HCT116 (cell line): ENCODE results near the gene AGAP1. TPM values are rescaled to one million over a fixed set of nuclear protein-coding genes. Genes with fewer than 3 reads are reported as not detected.

Experiments used
- ATAC-seq: fragments of 200-7000 bp; cut with Tn5 transposase; 2 replicates; pipeline ENCODE4 v1.9.1; 2020; ENCODE audit warnings: mild to moderate bottlenecking, moderate library complexity
- BruUV-seq: library from RNA; stranded (reverse); fragments of 400-500 nt; replicated peaks from 2 replicates; lab custom pipeline; 2021; lab: Mats Ljungman, UMichigan
- CTCF ChIA-PET: fragments of 300-600 bp; sonication (Branson Sonifier 250); formaldehyde crosslinking; loops from one replicate; lab custom pipeline; 2021; ENCODE audit warnings: antibody characterized with exemption; lab: Charles Lee
- POLR2A ChIA-PET: fragments of 300-600, 350-600 bp; sonication (Branson Sonifier 250); formaldehyde crosslinking; loops from one replicate; lab custom pipeline; 2021; ENCODE audit warnings: antibody characterized with exemption; lab: Charles Lee
- RAD21 ChIA-PET, 2 experiments: fragments of 300-600 bp; sonication (Branson Sonifier 250); formaldehyde crosslinking; loops; one replicate each; lab custom pipeline; 2023; ENCODE audit warnings: low total read pairs in 2 of 2; ENCODE audit not compliant: uncharacterized antibody in 2 of 2, unreplicated experiment in 2 of 2, low non-redundant PET in 1 of 2; lab: Charles Lee
- DNase-seq: peaks from one replicate; pipeline ENCODE4 v3.0.0-alpha.2; 2010; ENCODE audit warnings: low read depth, low spot score
- H2AFZ ChIP-seq: fragments of 200-600 bp; shearing (Covaris generic), sonication (generic); 2 replicates; pipeline ENCODE4 v1.6.1; 2017; ENCODE audit warnings: low read depth, mixed run types, mixed read lengths, antibody characterized with exemption, low read length; ENCODE audit not compliant: poor library complexity, severe bottlenecking
- H3K27ac ChIP-seq: 2 replicates; pipeline ENCODE4 v1.5.1; 2012; ENCODE audit warnings: low read depth, low read length
- H3K27me3 ChIP-seq: fragments of 200-600 bp; sonication (generic); 2 replicates; pipeline ENCODE4 v1.6.1; 2016; ENCODE audit warnings: mixed run types, low read length, mixed read lengths; ENCODE audit not compliant: insufficient read depth
- H3K36me3 ChIP-seq, 2 experiments: fragments of 200-500 bp in 1 of 2; fragments of 200-600 bp in 1 of 2; sonication (Bioruptor generic) in 1 of 2; sonication (generic) in 1 of 2; 2 replicates each; pipeline versions ENCODE4 v1.5.1 to v1.6.1; 2014 to 2016; ENCODE audit warnings: low read length in 2 of 2, inconsistent platforms in 1 of 2, mixed read lengths in 1 of 2, mixed run types in 1 of 2; ENCODE audit not compliant: insufficient read depth in 2 of 2, control insufficient read depth in 1 of 2
- H3K4me1 ChIP-seq, 2 experiments: fragments of 200-600 bp in 1 of 2; sonication (generic) in 1 of 2; 2 replicates each; pipeline versions ENCODE4 v1.5.1 to v1.6.1; 2012 to 2017; ENCODE audit warnings: low read length in 2 of 2, inconsistent platforms in 1 of 2, mild to moderate bottlenecking in 1 of 2, mixed read lengths in 1 of 2, mixed run types in 1 of 2, moderate library complexity in 1 of 2; ENCODE audit not compliant: insufficient read depth in 2 of 2, control insufficient read depth in 1 of 2
- H3K4me2 ChIP-seq: fragments of 200-600 bp; sonication (generic); 2 replicates; pipeline ENCODE4 v1.6.1; 2017; ENCODE audit warnings: mixed run types, low read length, mixed read lengths
- H3K4me3 ChIP-seq, 2 experiments: fragments of 200-600 bp in 1 of 2; sonication (generic) in 1 of 2; replicated peaks in 1 of 2; 2 replicates each; pipeline ENCODE4 v1.5.1; 2011 to 2016; ENCODE audit warnings: low read length in 2 of 2, control low read depth in 1 of 2, low read depth in 1 of 2, mild to moderate bottlenecking in 1 of 2, mixed read lengths in 1 of 2, mixed run types in 1 of 2
- H3K79me2 ChIP-seq: fragments of 200-600 bp; sonication (generic); 2 replicates; pipeline ENCODE4 v1.6.1; 2017; ENCODE audit warnings: mild to moderate bottlenecking, mixed run types, low read length, moderate library complexity, mixed read lengths; ENCODE audit not compliant: insufficient read depth
- H3K9ac ChIP-seq: fragments of 200-600 bp; sonication (generic); 2 replicates; pipeline ENCODE4 v1.6.1; 2016; ENCODE audit warnings: low read length, mixed read lengths
- H3K9me2 ChIP-seq: fragments of 200-600 bp; sonication (generic), shearing (Covaris generic); 2 replicates; pipeline ENCODE4 v1.6.1; 2017; ENCODE audit warnings: mixed run types, mild to moderate bottlenecking, moderate library complexity; ENCODE audit not compliant: insufficient read depth
- H3K9me3 ChIP-seq, 2 experiments: fragments of 200-500 bp in 1 of 2; fragments of 200-600 bp in 1 of 2; sonication (Bioruptor generic) in 1 of 2; sonication (generic) in 1 of 2; 2 replicates each; pipeline ENCODE4 v1.6.1; 2014 to 2017; ENCODE audit warnings: low read length in 2 of 2, mixed read lengths in 2 of 2, inconsistent platforms in 1 of 2, low read depth in 1 of 2, mild to moderate bottlenecking in 1 of 2, mixed run types in 1 of 2, moderate library complexity in 1 of 2; ENCODE audit not compliant: control insufficient read depth in 1 of 2, insufficient read depth in 1 of 2
- H4K20me1 ChIP-seq: fragments of 200-600 bp; sonication (generic), shearing (Covaris generic); 2 replicates; pipeline ENCODE4 v1.6.1; 2017; ENCODE audit warnings: mixed run types, mild to moderate bottlenecking, moderate library complexity; ENCODE audit not compliant: insufficient read depth
- ATF3 ChIP-seq: IDR thresholded peaks from 2 replicates; pipeline ENCODE4 v1.6.1; 2012
- CBX3 ChIP-seq: IDR thresholded peaks from 2 replicates; pipeline ENCODE4 v1.6.1; 2012; ENCODE audit warnings: low read depth
- CEBPB ChIP-seq: IDR thresholded peaks from 2 replicates; pipeline ENCODE4 v1.6.1; 2012; ENCODE audit warnings: low read depth
- EGR1 ChIP-seq: IDR thresholded peaks from 2 replicates; pipeline ENCODE4 v1.6.1; 2012; ENCODE audit warnings: low read depth
- ELF1 ChIP-seq: IDR thresholded peaks from 2 replicates; pipeline ENCODE4 v1.6.1; 2012; ENCODE audit warnings: low read depth, borderline replicate concordance
- EZH2 ChIP-seq: fragments of 200-600 bp; sonication (generic); IDR thresholded peaks from 2 replicates; pipeline ENCODE4 v1.6.1; 2017; ENCODE audit warnings: antibody characterized with exemption, mixed run types
- EZH2phosphoT487 ChIP-seq: fragments of 200-600 bp; IDR thresholded peaks from 2 replicates; pipeline ENCODE4 v1.6.1; 2018; ENCODE audit warnings: antibody characterized with exemption, borderline replicate concordance
- FOSL1 ChIP-seq: IDR thresholded peaks from 2 replicates; pipeline ENCODE4 v1.6.1; 2012; ENCODE audit warnings: low read depth
- JUND ChIP-seq: IDR thresholded peaks from 2 replicates; pipeline ENCODE4 v1.6.1; 2012
- POLR2AphosphoS5 ChIP-seq: IDR thresholded peaks from 2 replicates; pipeline ENCODE4 v1.6.1; 2011; ENCODE audit warnings: mild to moderate bottlenecking, low read depth, low read length, moderate library complexity
- RAD21 ChIP-seq: IDR thresholded peaks from 2 replicates; pipeline ENCODE4 v1.6.1; 2012; ENCODE audit warnings: low read depth, mild to moderate bottlenecking
- REST ChIP-seq: IDR thresholded peaks from 2 replicates; pipeline ENCODE4 v1.6.1; 2012; ENCODE audit warnings: low read depth
- SIN3A ChIP-seq: IDR thresholded peaks from 2 replicates; pipeline ENCODE4 v1.6.1; 2012; ENCODE audit warnings: low read depth
- SP1 ChIP-seq: IDR thresholded peaks from 2 replicates; pipeline ENCODE4 v1.6.1; 2012; ENCODE audit warnings: low read depth
- SRF ChIP-seq: IDR thresholded peaks from 2 replicates; pipeline ENCODE4 v1.6.1; 2012; ENCODE audit warnings: low read depth
- TCF7L2 ChIP-seq: IDR thresholded peaks from 2 replicates; pipeline ENCODE4 v1.7.0; 2011; ENCODE audit warnings: borderline replicate concordance, inconsistent platforms; ENCODE audit not compliant: insufficient read depth, insufficient read length; ENCODE audit errors: extremely low read depth
- YY1 ChIP-seq: IDR thresholded peaks from 2 replicates; pipeline ENCODE4 v1.6.1; 2011; ENCODE audit warnings: low read length, low read depth, moderate library complexity, mild to moderate bottlenecking; ENCODE audit not compliant: insufficient replicate concordance; ENCODE audit errors: extremely low read depth
- ZFX ChIP-seq: fragments of 450-650 bp; IDR thresholded peaks from 2 replicates; pipeline ENCODE4 v1.6.1; 2017
- ZNF274 ChIP-seq: fragments of 200-500 bp; sonication (Bioruptor generic); IDR thresholded peaks from 2 replicates; pipeline ENCODE4 v1.6.1; 2014; ENCODE audit warnings: mild to moderate bottlenecking, low read depth, low read length, inconsistent platforms
- intact Hi-C: fragments of 100-400 bp; cut with micrococcal nuclease; formaldehyde crosslinking; loops from 2 replicates; pipeline ENCODE4 v1.10.0; 2022
- total RNA-seq: library from RNA; stranded (reverse); gene quantifications from one replicate; pipeline ENCODE4 v1.2.1, GENCODE V29; 2021; ENCODE audit not compliant: unreplicated experiment

Gene AGAP1
- total RNA-seq, 1 experiment from 2014 or later, result 43.8 TPM

GRCh38 chr2:235712176-235712575 lies 218.3 kb downstream of the AGAP1 start:
- Histone ChIP-seq H3K79me2 (peaks cover 50% of the 10 kb centered on the region), H3K9me3 (no peaks in the 10 kb centered on the region), H3K27ac (no peak overlapping the region), H3K9me2 (no peaks in the 10 kb centered on the region), H2AFZ (no peak overlapping the region), H4K20me1 (no peaks in the 10 kb centered on the region), H3K4me2 (no peak overlapping the region), H3K4me3 (no peak overlapping the region), H3K9ac (no peak overlapping the region), H3K36me3 (peaks cover 2 to 5% of the 10 kb centered on the region in 2 experiments; a peak in 1 of 4 replicates), H3K4me1 (peaks cover 30 to 36% of the 10 kb centered on the region in 2 experiments), H3K27me3 (no peaks in the 10 kb centered on the region)
- ChIA-PET RAD21 (no interaction called here), POLR2A (no interaction called here), CTCF (interaction anchor here (1.9 kb wide), 1 partner anchor 34 kb away, joined by 3 read pairs; no protein-coding TSS in a partner anchor)
- TF ChIP-seq EZH2 (no peak), FOSL1 (no peak), EZH2phosphoT487 (no peak), REST (no peak), CBX3 (no peak), EGR1 (no peak), SRF (no peak), ELF1 (no peak), SP1 (no peak), RAD21 (no peak), POLR2AphosphoS5 (no peak), YY1 (no peak), ATF3 (no peak), SIN3A (no peak), ZNF274 (no peak), TCF7L2 (no peak), JUND (no peak), ZFX (no peak), CEBPB (no peak)
- ATAC-seq (no peak), DNase-seq (no peak)
- intact Hi-C loops, result no loop called here
- BruUV-seq, result no TSS peak
